OCI-LY7 (cell line): Measurements from ENCODE around the gene CDKL5.

Source experiments
- CTCF ChIP-seq: fragments of 200-600 bp; sonication (generic); conservative IDR thresholded peaks from 2 replicates; pipeline ENCODE4 v1.5.1; 2014; ENCODE audit warnings: mild to moderate bottlenecking, antibody characterized with exemption, low read length, moderate library complexity, mixed read lengths
- EZH2phosphoT487 ChIP-seq: fragments of 200-600 bp; sonication (generic); IDR thresholded peaks from 2 replicates; pipeline ENCODE4 v1.6.1; 2018; ENCODE audit warnings: low read depth, borderline replicate concordance, mild to moderate bottlenecking, mixed run types, antibody characterized with exemption, low read length, moderate library complexity, mixed read lengths

GRCh38 chrX:18558799-18559198 is 133.4 kb downstream of the CDKL5 start:
- TF ChIP-seq CTCF: no peak
- TF ChIP-seq EZH2phosphoT487: no peak
